SHP77 (cell line): ENCODE data around the gene TRAF3IP1.
"Not testable (repeated sequence)": the region's sequence is repeated elsewhere in the genome, so short reads cannot be mapped to it uniquely, and the experiment has no call there.

Experiments used
- DNase-seq, 2 experiments: peaks; one replicate each; lab custom pipeline; 2025; lab: John Stamatoyannopoulos, UW

The TRAF3IP1 gene

DNA sequence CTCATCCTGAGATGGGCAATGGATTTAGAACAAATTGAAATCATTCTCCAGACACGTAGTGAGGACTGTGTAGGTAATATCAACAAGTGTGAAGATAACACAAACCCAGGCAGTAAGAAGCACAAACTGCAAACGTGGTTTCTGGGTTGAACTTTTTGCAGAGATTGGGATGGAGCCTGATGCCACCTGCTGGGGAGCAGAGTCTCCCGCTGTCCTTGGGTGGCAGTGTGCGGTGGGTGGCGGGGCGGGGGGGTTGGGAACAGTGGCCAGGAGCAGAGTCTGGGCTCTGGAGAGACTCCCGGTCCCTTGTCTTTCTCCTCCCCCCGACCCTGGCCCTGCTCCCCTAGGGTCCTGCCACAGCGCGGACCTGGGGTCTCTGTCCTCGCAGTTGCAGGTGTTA, 19.5 kb downstream of the TRAF3IP1 start:
- peak in 1 of 2 experiments; percentile 13 for DNase-seq

DNA sequence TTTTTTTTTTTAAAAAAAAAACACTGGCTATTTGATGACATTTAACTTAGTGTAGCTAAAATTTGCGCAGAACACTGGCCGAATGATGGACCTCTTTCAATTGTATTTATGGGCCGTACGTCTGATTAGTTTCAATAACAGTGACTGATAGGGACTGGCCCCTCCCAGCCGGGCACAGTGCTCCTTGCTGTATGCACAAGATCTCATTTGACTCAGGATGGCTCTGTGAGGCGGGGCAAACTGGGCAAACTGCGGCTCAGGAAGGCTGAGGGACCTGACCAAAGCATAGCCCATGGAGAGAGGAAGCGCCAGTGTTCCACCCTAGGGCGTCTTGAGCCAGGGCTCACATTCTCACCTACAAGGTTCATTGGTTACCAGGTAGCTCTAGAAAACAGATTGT, 21.2 kb downstream of the TRAF3IP1 start:
- DNase-seq, result no peak

DNA sequence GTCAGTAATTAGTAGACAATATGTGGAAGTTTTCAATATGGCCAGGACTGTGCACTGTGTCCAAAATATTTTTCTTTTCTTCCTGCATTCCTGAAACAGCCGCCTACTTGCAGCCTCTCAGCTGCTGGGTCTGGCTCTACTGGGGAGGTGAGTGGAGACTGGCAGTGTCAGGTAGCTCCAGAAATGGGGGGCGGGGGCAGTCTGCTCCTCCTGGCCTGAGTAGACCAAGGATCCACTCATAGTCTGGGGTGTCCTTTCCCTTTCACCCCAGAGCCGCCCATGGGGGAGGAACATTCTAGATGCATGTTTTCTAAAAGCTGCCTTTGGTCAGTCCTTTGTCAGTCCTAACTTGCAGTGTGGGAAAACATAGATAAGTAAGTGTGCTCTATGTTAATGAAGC, 23.7 kb downstream of the TRAF3IP1 start:
- no peak for DNase-seq

DNA sequence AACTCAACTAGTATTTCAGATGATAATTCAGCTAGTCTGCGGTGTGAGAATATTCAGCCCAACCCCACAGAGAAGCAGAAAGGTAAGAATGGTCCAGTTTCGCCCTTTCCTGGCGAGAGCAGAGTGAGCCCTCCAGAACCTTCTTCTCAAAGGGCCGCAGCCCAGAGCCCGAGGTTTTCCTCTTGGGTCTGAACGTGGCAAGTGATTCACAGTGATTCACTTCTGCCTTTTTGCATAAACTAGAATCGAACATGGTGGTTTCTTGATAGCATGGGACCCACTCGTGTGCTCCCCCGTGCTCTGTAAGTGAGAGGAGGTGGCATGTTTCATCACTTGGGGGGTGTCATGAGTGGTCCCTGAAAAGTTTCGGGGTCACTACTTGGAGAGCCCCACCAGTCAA, 24.2 kb downstream of the TRAF3IP1 start:
- no peak for DNase-seq

DNA sequence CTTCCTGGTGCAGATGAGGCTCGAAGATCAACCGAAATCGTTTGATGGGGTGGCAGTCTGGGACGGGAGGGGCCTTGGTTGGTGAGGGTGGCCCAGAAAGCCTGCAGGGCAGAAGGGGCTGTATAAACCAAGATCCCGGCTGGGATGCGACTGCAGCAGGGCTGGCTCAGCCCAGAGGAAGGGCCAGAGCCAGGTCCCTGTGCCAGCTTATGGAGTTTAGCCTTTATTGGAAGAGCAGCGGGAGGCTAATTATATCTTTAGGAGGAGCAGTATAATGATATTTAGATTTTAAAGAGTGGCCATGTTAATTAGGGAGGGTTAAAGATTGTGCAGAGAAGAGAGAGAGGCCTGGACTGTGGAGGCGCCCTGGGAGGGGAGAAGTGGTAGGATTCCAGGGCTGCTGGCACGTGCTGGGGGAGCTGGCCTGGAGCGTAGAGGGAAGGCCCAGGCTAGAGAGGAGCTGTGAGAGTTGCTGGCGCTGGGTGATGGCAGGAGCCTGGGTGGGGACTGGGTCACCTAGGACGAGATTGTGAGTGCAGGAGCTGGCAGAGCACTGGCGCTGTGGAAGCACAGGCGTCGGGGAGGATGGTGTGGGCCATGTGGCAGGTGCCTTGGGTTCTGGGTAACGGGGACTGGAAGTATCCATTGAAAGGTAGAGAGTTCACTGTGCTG, 25.1 kb downstream of the TRAF3IP1 start:
- no peak for DNase-seq

DNA sequence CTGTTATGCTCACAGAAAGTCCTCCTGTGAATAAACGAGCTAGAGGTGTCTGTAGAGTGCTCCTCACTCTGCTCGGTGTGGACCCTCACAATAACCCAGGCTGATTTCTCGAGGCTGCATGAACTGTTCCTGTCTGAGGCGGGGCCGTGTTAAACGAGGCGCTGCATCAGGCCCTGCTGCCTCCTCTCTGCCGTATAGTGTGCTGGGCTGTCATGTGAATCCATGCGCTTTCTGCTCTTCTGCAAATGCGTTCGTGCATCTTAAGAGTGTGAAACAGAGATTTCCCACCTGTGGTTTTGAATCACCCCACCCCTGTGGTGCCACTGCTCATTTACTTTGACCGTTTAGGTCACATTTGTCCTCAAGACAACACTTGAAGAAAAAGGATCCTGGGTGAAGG, 26.2 kb downstream of the TRAF3IP1 start:
- DNase-seq, result no peak

DNA sequence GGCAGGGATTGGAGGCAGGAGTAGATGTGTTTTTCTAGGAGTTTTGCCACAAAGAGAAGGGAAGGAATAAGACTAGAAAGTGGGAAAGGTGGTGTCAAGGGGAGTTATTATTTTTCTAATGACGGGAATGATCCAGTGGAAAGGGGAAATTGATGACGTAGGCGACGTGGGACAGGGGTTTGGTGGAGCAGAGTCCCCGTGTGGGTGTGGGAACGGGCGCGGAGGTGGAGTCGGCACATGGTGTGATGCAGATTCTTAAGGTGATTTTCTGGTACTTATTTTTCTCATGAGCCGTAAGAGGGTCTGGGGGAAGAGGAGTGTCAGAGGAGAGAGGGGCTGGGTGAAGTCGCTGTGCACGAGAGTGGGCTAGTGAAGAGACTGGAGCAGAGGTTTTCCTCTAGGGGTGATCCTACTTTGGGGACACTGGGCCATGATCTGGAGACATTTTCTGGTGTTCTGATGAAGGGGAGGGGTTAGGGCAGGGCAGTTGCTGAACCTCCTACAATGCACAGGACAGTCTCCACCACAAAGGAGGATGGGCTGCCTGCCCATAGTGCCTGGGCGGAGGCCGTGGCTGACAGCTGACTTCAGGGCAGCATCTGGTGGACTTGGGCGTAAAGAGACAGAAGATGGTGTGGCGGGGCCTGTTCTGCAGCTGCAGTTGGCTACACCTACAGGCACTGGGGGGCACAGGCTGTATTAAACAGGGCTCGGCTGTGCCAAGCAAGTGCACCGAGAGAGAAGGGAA, 30.0 kb downstream of the TRAF3IP1 start:
- DNase-seq, result no peak

DNA sequence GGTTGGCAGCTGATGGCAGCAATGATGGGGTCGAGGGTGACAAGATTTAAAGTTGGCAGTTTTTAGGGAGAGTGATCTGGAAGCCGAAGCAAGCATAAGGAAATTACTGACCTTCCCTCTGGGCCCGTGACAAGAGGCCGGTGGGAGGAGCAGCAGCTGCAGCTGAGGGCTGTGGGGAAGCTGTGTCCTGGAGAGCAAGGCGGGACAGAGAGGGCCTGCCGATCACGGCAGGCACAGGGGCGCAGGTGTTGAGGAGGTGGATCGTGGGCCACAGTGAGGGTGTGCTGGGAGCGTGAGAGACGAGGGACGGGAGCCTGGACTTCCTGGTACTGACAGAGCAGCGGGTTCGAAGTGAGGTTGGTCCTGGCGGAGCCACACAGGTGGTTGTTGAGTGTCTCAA, 31.0 kb downstream of the TRAF3IP1 start:
- no peak for DNase-seq

DNA sequence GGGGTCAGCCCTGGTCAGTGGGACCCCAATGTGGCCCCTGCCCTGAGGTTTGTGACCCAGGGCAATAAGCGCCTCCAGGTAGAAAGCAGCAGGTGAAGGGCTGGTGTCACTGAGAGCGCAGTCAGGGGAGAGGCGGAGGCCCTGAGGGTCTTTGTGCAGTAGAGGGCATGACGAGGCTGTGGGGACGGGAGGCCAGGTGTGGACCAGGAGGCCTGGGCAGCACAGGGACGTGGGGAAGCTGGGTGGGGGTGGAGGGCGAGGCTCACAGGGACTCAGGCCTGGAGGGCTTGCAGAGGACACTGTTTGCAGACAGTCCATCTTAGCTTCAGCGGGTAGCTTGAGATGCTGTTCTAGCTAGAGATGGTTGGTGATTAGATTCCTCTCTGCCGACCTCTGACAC, 32.0 kb downstream of the TRAF3IP1 start:
- no peak for DNase-seq

DNA sequence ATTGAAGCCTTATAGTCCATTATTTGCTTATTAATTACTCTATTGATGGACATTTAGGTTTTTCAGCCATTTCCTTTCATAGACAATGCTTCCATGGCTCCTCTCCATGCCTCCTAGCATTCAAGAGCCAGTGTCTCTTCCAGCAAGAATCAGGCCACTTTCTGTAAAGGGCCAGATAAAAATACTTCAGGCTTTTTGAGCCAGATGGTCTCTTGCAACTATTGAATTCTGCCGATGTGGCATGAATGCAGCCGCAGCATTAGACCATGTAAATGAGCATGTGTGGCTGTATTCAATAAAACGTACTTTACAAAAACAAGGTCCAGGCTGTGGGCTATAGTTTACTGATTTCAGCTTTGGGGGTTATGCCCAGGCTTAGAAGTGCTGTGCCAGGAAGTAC, 38.5 kb downstream of the TRAF3IP1 start:
- no peak for DNase-seq

DNA sequence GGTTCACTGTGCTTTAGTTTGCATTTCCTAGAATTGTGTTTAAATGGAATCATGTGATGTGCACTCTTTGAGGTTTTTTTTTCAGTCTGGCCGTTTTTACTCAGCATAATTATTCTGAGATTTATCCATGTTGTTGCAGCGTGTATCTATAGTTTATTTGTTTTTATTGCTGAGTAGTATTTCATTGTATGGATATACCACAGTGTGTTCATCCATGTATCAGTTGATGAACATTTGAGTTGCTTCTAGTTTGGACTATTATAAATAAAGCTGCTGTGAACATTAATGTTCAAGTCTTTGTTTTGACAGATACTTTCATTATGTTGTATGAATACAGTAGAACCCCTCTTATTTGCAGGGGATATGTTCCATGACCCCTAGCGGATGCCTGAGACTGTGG, 39.1 kb downstream of the TRAF3IP1 start:
- DNase-seq, result no peak

DNA sequence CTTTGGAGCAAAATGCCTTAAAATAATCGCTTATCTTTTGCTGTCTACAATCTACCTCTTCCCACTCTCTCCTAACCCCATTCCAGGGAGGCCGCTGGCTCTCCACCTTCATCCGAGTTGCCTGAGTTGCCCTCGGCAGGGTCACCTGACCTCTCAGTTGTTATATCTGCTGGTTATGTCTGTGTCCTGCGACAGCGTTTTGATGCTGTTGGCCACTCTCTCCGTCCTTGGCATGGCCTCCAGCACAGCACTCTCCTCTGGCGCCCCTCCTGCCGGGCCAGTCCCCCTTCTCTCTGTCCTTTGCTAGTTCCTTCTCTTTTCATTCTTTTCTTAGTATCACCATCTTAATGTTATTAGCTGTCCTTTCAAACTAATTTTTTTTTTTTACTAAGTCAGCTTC, 41.6 kb downstream of the TRAF3IP1 start:
- no peak for DNase-seq

DNA sequence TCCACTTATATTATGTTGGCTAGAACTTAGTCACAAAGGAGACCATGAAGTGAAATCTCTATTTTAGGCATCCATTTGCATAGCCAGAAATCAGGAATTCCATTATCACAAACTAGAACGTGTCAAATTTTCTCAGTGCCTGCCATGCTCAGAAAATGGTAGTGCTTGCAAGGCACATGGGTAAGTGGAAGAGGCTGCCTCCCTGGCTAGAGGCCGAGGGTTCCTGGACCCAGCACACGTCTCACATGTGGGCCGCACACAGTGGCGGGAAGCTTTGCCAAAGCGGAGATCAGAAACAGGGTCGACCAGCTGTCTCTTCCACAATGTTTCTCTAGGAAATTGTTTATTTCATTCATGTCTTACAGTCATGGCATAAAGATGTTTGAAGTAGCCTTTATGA, 42.3 kb downstream of the TRAF3IP1 start:
- no peak for DNase-seq

DNA sequence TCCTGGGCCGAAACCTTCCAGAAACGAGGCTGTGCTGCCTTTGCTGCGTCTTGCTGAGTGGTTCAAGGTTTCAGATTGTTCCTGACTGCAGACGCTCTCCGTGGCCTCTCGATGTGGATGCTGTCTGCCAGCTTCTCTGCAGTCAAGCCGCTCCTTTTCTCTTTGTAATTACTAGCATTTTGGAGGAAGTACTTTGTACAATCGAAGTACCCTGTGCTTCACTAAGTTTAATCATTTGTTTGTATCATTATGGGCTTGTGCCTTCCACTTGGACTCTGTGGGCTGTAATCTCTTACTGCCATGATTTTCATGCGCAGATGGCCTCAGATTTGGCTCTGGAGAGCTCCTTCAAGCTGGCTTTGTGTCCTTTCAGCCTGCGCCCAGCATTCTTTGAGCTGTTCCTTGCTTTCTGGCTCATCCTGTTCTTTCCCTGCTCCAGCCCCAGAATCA, 49.3 kb downstream of the TRAF3IP1 start:
- no peak for DNase-seq

DNA sequence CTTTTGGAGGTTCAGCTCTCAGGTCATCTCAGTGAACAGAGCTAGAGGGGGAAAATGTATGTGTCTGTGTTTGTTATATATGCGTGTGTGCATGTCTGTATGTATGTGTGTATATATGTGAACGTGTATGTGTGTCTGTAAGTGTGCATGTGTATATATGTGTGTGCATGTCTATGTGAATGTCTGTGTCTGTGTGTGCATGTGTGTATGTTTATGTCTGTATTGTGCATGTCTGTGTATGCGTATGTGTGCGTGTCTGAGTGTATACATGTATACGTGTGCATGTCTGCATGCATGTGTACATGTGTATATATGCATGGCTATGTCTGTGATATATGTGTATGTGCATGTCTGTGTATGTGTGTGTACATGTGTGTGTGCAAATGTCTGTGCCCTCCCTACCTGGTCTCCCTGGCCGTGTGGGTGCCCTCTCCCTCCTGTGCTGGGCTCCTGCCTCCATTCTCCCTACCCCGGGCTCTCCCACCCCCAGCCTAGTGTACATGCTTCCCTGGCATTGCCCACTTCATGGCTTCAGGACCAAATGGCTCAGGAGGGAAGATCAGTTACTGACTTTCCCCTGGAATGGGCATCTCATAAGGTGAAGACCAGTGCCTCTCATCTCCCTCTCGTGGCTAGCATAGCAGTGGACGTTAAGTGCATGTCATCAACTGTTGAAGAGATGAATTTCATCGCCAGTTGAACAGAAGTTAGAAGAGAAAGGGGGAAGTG, 49.9 kb downstream of the TRAF3IP1 start:
- DNase-seq, result no peak

DNA sequence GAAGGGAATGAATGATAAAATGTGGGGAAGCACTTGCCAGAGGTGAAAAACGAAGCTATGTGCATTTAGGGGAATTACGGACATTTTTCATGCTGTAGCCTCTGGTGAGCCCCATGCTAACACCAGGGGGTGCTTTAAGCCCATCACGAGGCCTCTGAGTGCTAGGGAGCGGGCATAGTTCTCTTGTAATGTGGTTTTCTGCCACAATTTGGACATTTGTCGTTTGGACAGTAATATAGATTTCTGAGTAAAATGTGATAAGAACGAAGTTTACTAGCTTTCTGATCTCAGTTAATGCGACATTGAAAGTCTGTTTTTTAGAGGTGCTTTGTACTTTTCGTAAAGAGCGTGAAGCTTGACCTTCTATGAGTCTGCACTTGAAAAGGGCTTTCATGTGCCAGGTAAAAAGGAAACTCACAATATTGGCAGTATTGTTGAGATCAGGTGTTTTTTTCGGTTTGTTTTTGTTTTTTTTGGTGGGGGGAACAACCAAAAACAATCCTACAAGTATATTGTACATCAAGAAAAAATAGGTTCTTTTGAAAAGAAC, 50.6 kb downstream of the TRAF3IP1 start:
- peak; percentile 36 to 65 for DNase-seq

DNA sequence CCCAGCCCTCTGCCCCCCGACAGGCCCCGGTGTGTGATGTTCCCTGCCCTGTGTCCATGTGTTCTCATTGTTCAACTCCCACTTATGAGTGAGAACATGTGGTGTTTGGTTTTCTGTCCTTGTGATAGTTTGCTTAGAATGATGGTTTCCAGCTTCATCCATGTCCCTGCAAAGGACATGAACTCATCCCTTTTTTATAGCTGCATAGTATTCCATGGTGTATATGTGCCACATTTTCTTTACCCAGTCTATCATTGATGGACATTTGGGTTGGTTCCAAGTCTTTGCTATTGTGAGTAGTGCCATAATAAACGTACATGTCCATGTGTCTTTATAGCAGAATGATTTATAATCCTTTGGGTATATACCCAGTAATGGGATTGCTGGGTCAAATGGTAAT, 52.0 kb downstream of the TRAF3IP1 start:
- DNase-seq, result not testable (repeated sequence)

DNA sequence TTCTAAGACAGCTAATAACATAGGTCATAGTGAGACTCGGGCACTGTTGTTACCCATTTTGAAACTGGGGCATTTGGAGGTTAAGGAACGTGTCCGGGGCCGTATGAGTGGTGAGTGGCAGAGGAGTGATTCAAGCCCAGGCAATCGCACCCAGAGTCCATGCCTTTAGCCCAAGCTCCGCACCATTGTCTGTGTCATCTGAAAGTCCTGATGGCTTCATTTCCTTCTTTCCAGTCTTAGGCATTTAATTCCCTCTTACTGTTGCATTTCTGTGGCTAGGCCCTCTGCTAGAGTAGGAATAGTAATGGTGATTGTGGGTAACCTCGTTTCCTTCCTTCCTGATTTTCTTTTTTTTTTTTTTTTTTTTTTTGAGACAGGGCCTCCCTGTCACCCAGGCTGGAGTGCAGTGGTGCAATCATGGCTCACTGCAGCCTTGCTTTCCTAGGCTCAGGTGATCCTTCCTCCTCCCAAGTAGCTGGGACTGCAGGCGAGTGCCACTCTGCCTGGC, 56.6 kb downstream of the TRAF3IP1 start:
- DNase-seq, result no peak

DNA sequence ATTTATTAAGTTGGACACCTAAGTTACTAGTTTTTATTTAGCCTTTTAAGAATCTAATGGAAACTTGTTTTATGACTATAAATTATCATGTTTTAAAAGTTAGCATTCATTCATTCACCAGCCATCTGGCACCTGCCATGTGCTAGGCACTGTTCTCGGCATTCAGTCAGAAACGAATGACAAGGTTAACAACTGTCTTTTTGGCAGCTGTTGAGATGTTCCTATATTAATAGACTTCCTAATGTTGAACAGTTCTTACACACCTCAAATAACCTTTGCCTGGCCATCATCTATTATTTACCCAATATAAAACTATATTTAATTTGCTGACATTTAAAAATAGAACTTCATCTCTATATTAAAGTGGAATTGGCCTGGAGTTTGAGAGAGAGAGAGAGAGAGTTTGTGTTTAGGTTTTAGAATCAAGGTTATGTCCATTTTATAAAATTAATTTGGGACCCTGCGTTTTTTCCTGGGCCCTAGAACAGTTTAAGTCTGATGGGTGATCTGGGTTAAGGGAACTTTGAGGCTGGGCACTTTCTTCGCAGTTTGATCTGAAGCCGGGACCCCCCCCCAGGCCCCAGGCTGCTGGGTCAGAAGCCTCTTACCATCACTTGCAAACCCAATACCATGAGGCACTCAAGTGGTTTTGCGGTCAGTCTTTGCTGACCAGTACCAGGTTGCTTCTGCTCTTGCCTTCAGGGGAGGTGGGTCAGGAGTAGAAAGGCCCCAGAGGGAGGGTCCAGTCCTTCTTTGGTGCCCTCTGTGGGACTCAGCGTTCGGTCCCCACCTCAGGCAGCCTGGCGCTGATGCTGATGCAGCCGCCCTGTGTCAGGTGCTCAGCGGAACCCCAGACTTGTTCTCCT, 58.1 kb downstream of the TRAF3IP1 start:
- DNase-seq, result no peak

DNA sequence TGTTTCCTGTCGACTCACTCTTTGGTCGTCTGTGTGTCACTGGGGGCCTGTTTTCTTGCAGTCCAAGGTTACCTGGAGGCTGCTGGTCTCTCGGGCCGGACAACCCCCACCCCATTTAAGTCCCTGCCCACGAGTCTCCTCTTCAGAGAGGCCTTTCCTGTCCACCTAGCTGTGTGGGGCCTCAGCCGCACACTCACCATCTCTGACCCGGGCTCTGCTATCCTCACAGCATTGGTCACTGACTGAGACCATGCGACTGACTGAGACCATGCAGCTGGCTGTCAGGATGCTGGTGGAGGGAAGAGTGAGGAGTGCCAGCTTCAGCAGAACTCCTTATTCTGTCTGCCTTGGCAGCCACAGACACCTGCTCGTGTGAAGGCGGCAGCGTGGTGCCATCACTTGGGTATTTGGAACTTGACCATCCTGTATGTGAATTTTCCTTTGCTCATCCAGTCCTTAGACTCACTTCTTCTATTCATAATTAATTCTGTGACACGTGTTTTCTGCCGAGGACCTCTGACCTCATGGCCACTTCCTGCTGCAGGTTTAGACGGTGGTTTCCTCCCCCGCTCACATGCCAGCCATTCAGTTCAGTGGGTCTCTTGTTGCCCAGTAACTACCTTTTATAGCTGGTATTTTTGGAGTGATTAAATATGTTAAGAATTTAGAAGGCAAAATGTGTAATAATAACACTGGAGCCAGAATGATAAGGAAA, 58.9 kb downstream of the TRAF3IP1 start:
- DNase-seq, result no peak

DNA sequence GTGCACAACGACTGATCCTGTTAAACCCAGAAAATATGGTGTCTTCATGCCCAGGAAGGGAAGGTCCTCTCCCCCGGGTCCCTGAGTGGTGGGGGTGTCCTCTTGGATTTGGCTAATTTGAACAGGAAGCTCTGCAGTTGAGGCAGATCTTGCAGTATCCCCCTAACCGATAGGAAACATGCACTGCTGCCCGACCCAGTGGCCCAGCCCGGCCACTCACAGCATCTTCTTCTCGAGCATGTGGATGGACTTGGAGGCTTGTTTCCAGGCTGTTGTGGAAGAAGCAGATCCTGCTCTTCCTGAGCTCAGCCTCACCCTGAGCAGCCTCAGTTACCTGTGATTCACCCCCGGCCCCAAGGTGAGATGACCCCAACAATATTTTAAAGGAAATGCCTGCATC, 60.0 kb downstream of the TRAF3IP1 start:
- DNase-seq, result no peak
